Measurements from ENCODE around the gene SLC19A1. TPM values are rescaled to one million over a fixed set of nuclear protein-coding genes. Genes with fewer than 3 reads are reported as not detected.
"Not testable (repeated sequence)": the region's sequence is repeated elsewhere in the genome, so short reads cannot be mapped to it uniquely, and the experiment has no call there.

SLC19A1 gene
- polyA plus RNA-seq, 3 donors = 66.1 to 70.0 (median 67.6) TPM

- no peak for DNase-seq (ENCODE audit: low read depth in 3 of 3, low spot score in 2 of 3)
Observed at GRCh38 chr21:45577801-45578175, 35.5 kb upstream of the SLC19A1 start.

GRCh38 chr21:45576838-45577737, 34.8 kb upstream of the SLC19A1 start:
- DNase-seq (ENCODE audit: low read depth in 3 of 3, low spot score in 2 of 3) = no peak

- no peak for DNase-seq (ENCODE audit: low read depth in 3 of 3, low spot score in 2 of 3)
Observed at GRCh38 chr21:45575993-45576837, 34.0 kb upstream of the SLC19A1 start.

- no peak for DNase-seq (ENCODE audit: low read depth in 3 of 3, low spot score in 2 of 3)
Observed at GRCh38 chr21:45575304-45575992, 33.2 kb upstream of the SLC19A1 start.

GRCh38 chr21:45574691-45575090, 32.5 kb upstream of the SLC19A1 start:
- no peak for DNase-seq (ENCODE audit: low read depth in 3 of 3, low spot score in 2 of 3)

- no peak for DNase-seq (ENCODE audit: low read depth in 3 of 3, low spot score in 2 of 3)
Observed at GRCh38 chr21:45574081-45574501, 31.9 kb upstream of the SLC19A1 start.

GRCh38 chr21:45573452-45574035, 31.3 kb upstream of the SLC19A1 start:
- no peak for DNase-seq (ENCODE audit: low read depth in 3 of 3, low spot score in 2 of 3)

GRCh38 chr21:45572783-45573451, 30.7 kb upstream of the SLC19A1 start:
- no peak for DNase-seq (ENCODE audit: low read depth in 3 of 3, low spot score in 2 of 3)

- DNase-seq (ENCODE audit: low read depth in 3 of 3, low spot score in 2 of 3) = no peak
Observed at GRCh38 chr21:45572231-45572630, 30.0 kb upstream of the SLC19A1 start.

GRCh38 chr21:45571641-45572040, 29.4 kb upstream of the SLC19A1 start:
- DNase-seq (ENCODE audit: low read depth in 3 of 3, low spot score in 2 of 3) = no peak

- DNase-seq (ENCODE audit: low read depth in 3 of 3, low spot score in 2 of 3) = no peak
Observed at GRCh38 chr21:45570826-45571601, 28.8 kb upstream of the SLC19A1 start.

- no peak for DNase-seq (ENCODE audit: low read depth in 3 of 3, low spot score in 2 of 3)
Observed at GRCh38 chr21:45570071-45570470, 27.8 kb upstream of the SLC19A1 start.

- DNase-seq (ENCODE audit: low read depth in 3 of 3, low spot score in 2 of 3) = no peak
Observed at GRCh38 chr21:45568383-45568782, 26.1 kb upstream of the SLC19A1 start.

- not testable (repeated sequence) for DNase-seq (ENCODE audit: low read depth in 3 of 3, low spot score in 2 of 3)
Observed at GRCh38 chr21:45564137-45564536, 21.9 kb upstream of the SLC19A1 start.

GRCh38 chr21:45562965-45563364, 20.7 kb upstream of the SLC19A1 start:
- DNase-seq (ENCODE audit: low read depth in 3 of 3, low spot score in 2 of 3) = no peak

- DNase-seq (ENCODE audit: low read depth in 3 of 3, low spot score in 2 of 3) = no peak
Observed at GRCh38 chr21:45562402-45562801, 20.2 kb upstream of the SLC19A1 start.

- not testable (repeated sequence) for DNase-seq (ENCODE audit: low read depth in 3 of 3, low spot score in 2 of 3)
Observed at GRCh38 chr21:45561241-45561640, 19.0 kb upstream of the SLC19A1 start.

- no peak for DNase-seq (ENCODE audit: low read depth in 3 of 3, low spot score in 2 of 3)
Observed at GRCh38 chr21:45560106-45561021, 18.1 kb upstream of the SLC19A1 start.
